Neural progenitor cell (in vitro differentiated cells): Measurements from ENCODE around the gene PCYOX1L. TPM values are rescaled to one million over a fixed set of nuclear protein-coding genes. Genes with fewer than 3 reads are reported as not detected.

Experiments used
- DNase-seq: peaks from one replicate; pipeline ENCODE4 v3.0.0-alpha.2; 2016; ENCODE audit warnings: low spot score
- H2AFZ ChIP-seq: fragments of 200-600 bp; sonication (generic); replicated peaks from 2 replicates; pipeline ENCODE4 v1.6.1; 2016; ENCODE audit warnings: antibody characterized with exemption
- H3F3A ChIP-seq: fragments of 200-600 bp; sonication (generic); 2 replicates; pipeline ENCODE4 v1.6.1; 2016; ENCODE audit warnings: antibody characterized with exemption, low read depth
- H3K27ac ChIP-seq: fragments of 200-600 bp; sonication (generic); 2 replicates; pipeline ENCODE4 v1.5.1; 2016; ENCODE audit warnings: mild to moderate bottlenecking
- H3K27me3 ChIP-seq: fragments of 200-600 bp; sonication (generic); 2 replicates; pipeline ENCODE4 v1.6.1; 2016; ENCODE audit warnings: mild to moderate bottlenecking, moderate library complexity
- H3K36me3 ChIP-seq: fragments of 200-600 bp; sonication (generic); 2 replicates; pipeline ENCODE4 v1.5.1; 2016
- H3K4me1 ChIP-seq: fragments of 200-600 bp; sonication (generic); 2 replicates; pipeline ENCODE4 v1.6.1; 2016; ENCODE audit warnings: mixed run types
- H3K4me2 ChIP-seq: fragments of 200-600 bp; sonication (generic); 2 replicates; pipeline ENCODE4 v1.6.1; 2016
- H3K4me3 ChIP-seq: fragments of 200-600 bp; sonication (generic); 2 replicates; pipeline ENCODE4 v1.5.1; 2016
- H3K79me2 ChIP-seq: fragments of 200-600 bp; sonication (generic); 2 replicates; pipeline ENCODE4 v1.6.1; 2016; ENCODE audit warnings: low read depth
- H3K9ac ChIP-seq: fragments of 200-600 bp; sonication (generic); 2 replicates; pipeline ENCODE4 v1.6.1; 2016
- H3K9me3 ChIP-seq: fragments of 200-600 bp; sonication (generic); 2 replicates; pipeline ENCODE4 v1.5.1; 2016; ENCODE audit warnings: low read depth
- H4K20me1 ChIP-seq: fragments of 200-600 bp; sonication (generic); 2 replicates; pipeline ENCODE4 v1.6.1; 2016; ENCODE audit warnings: low read depth
- H3K27ac Mint-ChIP-seq: 3 replicates; pipeline ENCODE4 v1.8.0; 2021; ENCODE audit warnings: mixed read lengths
- H3K27me3 Mint-ChIP-seq: 2 replicates; pipeline ENCODE4 v1.8.0; 2022; ENCODE audit warnings: low read depth, mild to moderate bottlenecking, inconsistent platforms, moderate library complexity, mixed read lengths; ENCODE audit not compliant: insufficient read depth
- H3K36me3 Mint-ChIP-seq: 3 replicates; pipeline ENCODE4 v1.8.0; 2021; ENCODE audit warnings: mixed read lengths
- H3K4me1 Mint-ChIP-seq: 3 replicates; pipeline ENCODE4 v1.8.0; 2021; ENCODE audit warnings: mixed read lengths
- H3K4me3 Mint-ChIP-seq: 3 replicates; pipeline ENCODE4 v1.8.0; 2021; ENCODE audit warnings: mild to moderate bottlenecking, moderate library complexity, mixed read lengths
- H3K9me3 Mint-ChIP-seq: 3 replicates; pipeline ENCODE4 v1.8.0; 2020; ENCODE audit warnings: mixed read lengths
- CTCF ChIP-seq: fragments of 200-600 bp; sonication (generic); IDR thresholded peaks from 2 replicates; pipeline ENCODE4 v1.5.1; 2017; ENCODE audit warnings: antibody characterized with exemption, mild to moderate bottlenecking
- EZH2 ChIP-seq: fragments of 200-600 bp; sonication (generic); IDR thresholded peaks from 2 replicates; pipeline ENCODE4 v1.6.1; 2017; ENCODE audit warnings: antibody characterized with exemption, mild to moderate bottlenecking, moderate library complexity
- EZH2phosphoT487 ChIP-seq: fragments of 200-600 bp; sonication (generic); IDR thresholded peaks from 2 replicates; pipeline ENCODE4 v1.6.1; 2017; ENCODE audit warnings: antibody characterized with exemption
- total RNA-seq: library from RNA; depleted of rRNA; stranded (reverse); fragments of >200 nt; gene quantifications from 2 replicates; pipeline ENCODE4 v1.2.3, GENCODE V29; 2015; ENCODE audit warnings: low replicate concordance

PCYOX1L gene
- total RNA-seq, 1 donor from 2014 or later: 16.4 TPM

GRCh38 chr5:149409268-149409948 lies 51.6 kb downstream of the PCYOX1L start:
- Histone ChIP-seq H3K36me3 (no peaks in the 10 kb centered on the region), H3K79me2 (no peaks in the 10 kb centered on the region), H3F3A (no peaks in the 10 kb centered on the region), H3K27ac (no peak overlapping the region), H3K4me1 (peaks cover 24% of the 10 kb centered on the region), H3K27me3 (no peaks in the 10 kb centered on the region), H3K4me3 (no peak overlapping the region), H3K9ac (no peak overlapping the region), H3K4me2 (no peak overlapping the region), H2AFZ (no peak overlapping the region), H4K20me1 (no peaks in the 10 kb centered on the region), H3K9me3 (no peaks in the 10 kb centered on the region)
- no peak for DNase-seq
- Mint-ChIP-seq H3K27me3 (peaks cover 2% of the 10 kb centered on the region), H3K4me1 (peaks cover 32% of the 10 kb centered on the region), H3K4me3 (no peak overlapping the region), H3K9me3 (no peaks in the 10 kb centered on the region), H3K36me3 (no peaks in the 10 kb centered on the region), H3K27ac (no peak overlapping the region)
- TF ChIP-seq EZH2phosphoT487: no peak

- Histone ChIP-seq H2AFZ (no peak overlapping the region), H3F3A (no peaks in the 10 kb centered on the region), H3K4me2 (no peak overlapping the region), H3K27me3 (no peaks in the 10 kb centered on the region), H3K9ac (no peak overlapping the region), H3K27ac (no peak overlapping the region), H3K4me1 (peaks cover 24% of the 10 kb centered on the region), H3K4me3 (no peak overlapping the region), H3K36me3 (no peaks in the 10 kb centered on the region), H3K9me3 (no peaks in the 10 kb centered on the region), H3K79me2 (no peaks in the 10 kb centered on the region), H4K20me1 (no peaks in the 10 kb centered on the region)
- no peak overlapping the region for H3K4me3 Mint-ChIP-seq
- TF ChIP-seq EZH2 (no peak), EZH2phosphoT487 (no peak), CTCF (no peak)
- no peak for DNase-seq
- H3K36me3 Mint-ChIP-seq: no peaks in the 10 kb centered on the region
- H3K9me3 Mint-ChIP-seq: no peaks in the 10 kb centered on the region
- H3K27me3 Mint-ChIP-seq: peaks cover 2% of the 10 kb centered on the region
- H3K27ac Mint-ChIP-seq: no peak overlapping the region
- H3K4me1 Mint-ChIP-seq: peaks cover 26% of the 10 kb centered on the region
Measured at GRCh38 chr5:149410071-149410470, 52.2 kb downstream of the PCYOX1L start.

GRCh38 chr5:149410721-149411432 lies 53.0 kb downstream of the PCYOX1L start:
- Mint-ChIP-seq H3K9me3 (no peaks in the 10 kb centered on the region), H3K27ac (no peak overlapping the region), H3K36me3 (no peaks in the 10 kb centered on the region), H3K4me1 (peaks cover 20% of the 10 kb centered on the region), H3K27me3 (peaks cover 2% of the 10 kb centered on the region), H3K4me3 (no peak overlapping the region)
- Histone ChIP-seq H3K27ac (no peak overlapping the region), H3K79me2 (no peaks in the 10 kb centered on the region), H4K20me1 (no peaks in the 10 kb centered on the region), H3K9me3 (no peaks in the 10 kb centered on the region), H3K36me3 (no peaks in the 10 kb centered on the region), H3K27me3 (no peaks in the 10 kb centered on the region), H3K9ac (no peak overlapping the region), H3K4me3 (no peak overlapping the region), H2AFZ (no peak overlapping the region), H3F3A (no peaks in the 10 kb centered on the region), H3K4me2 (no peak overlapping the region), H3K4me1 (peaks cover 24% of the 10 kb centered on the region)
- DNase-seq: no peak
- TF ChIP-seq CTCF (no peak), EZH2phosphoT487 (no peak), EZH2 (no peak)
